HL-60/S4 treated with phorbol 12-myristate 13-acetate at 8.2 ng/mL for 4 days and 3 days (cell line): Measurements from ENCODE around the gene LHFPL6.

Experiments used
- in situ Hi-C: fragments of 300-500 bp; cut with MboI; formaldehyde crosslinking; loops from 2 replicates; pipeline ENCODE4 v1.15.0; 2022; ENCODE audit warnings: low sequenced_read_pairs

Gene LHFPL6

GRCh38 chr13:39596176-39596575 lies 6.8 kb downstream of the LHFPL6 start:
- in situ Hi-C loops: no loop called here

- in situ Hi-C loops: no loop called here
Observed at GRCh38 chr13:39590466-39591036, 12.4 kb downstream of the LHFPL6 start.

GRCh38 chr13:39588384-39588783 lies 14.6 kb downstream of the LHFPL6 start:
- in situ Hi-C loops: no loop called here

GRCh38 chr13:39587939-39588338 lies 15.1 kb downstream of the LHFPL6 start:
- in situ Hi-C loops: no loop called here

GRCh38 chr13:39586958-39587605 lies 15.9 kb downstream of the LHFPL6 start:
- in situ Hi-C loops: no loop called here

- in situ Hi-C loops: no loop called here
Observed at GRCh38 chr13:39586151-39586550, 16.8 kb downstream of the LHFPL6 start.

GRCh38 chr13:39585219-39585618 lies 17.8 kb downstream of the LHFPL6 start:
- in situ Hi-C loops: no loop called here

GRCh38 chr13:39580881-39581575 lies 22.0 kb downstream of the LHFPL6 start:
- in situ Hi-C loops: no loop called here

- in situ Hi-C loops: no loop called here
Observed at GRCh38 chr13:39578821-39579291, 24.1 kb downstream of the LHFPL6 start.

- in situ Hi-C loops: no loop called here
Observed at GRCh38 chr13:39577838-39578491, 25.0 kb downstream of the LHFPL6 start.

GRCh38 chr13:39577203-39577602 lies 25.8 kb downstream of the LHFPL6 start:
- in situ Hi-C loops: no loop called here

- in situ Hi-C loops: no loop called here
Observed at GRCh38 chr13:39575641-39576238, 27.3 kb downstream of the LHFPL6 start.

GRCh38 chr13:39571502-39572092 lies 31.4 kb downstream of the LHFPL6 start:
- in situ Hi-C loops: no loop called here

- in situ Hi-C loops: no loop called here
Observed at GRCh38 chr13:39567569-39567968, 35.4 kb downstream of the LHFPL6 start.

- in situ Hi-C loops: no loop called here
Observed at GRCh38 chr13:39566216-39566869, 36.6 kb downstream of the LHFPL6 start.

- in situ Hi-C loops: no loop called here
Observed at GRCh38 chr13:39565036-39565949, 37.7 kb downstream of the LHFPL6 start.

- in situ Hi-C loops: no loop called here
Observed at GRCh38 chr13:39563470-39563735, 39.6 kb downstream of the LHFPL6 start.

- in situ Hi-C loops: no loop called here
Observed at GRCh38 chr13:39561971-39562370, 41.0 kb downstream of the LHFPL6 start.

- in situ Hi-C loops: no loop called here
Observed at GRCh38 chr13:39559847-39560246, 43.1 kb downstream of the LHFPL6 start.
